ENCODE results near the gene KCNE2.

GRCh38 chr21:34348890-34349519 is 14.8 kb upstream of the KCNE2 start:
- TF ChIP-seq, protein P1, sequence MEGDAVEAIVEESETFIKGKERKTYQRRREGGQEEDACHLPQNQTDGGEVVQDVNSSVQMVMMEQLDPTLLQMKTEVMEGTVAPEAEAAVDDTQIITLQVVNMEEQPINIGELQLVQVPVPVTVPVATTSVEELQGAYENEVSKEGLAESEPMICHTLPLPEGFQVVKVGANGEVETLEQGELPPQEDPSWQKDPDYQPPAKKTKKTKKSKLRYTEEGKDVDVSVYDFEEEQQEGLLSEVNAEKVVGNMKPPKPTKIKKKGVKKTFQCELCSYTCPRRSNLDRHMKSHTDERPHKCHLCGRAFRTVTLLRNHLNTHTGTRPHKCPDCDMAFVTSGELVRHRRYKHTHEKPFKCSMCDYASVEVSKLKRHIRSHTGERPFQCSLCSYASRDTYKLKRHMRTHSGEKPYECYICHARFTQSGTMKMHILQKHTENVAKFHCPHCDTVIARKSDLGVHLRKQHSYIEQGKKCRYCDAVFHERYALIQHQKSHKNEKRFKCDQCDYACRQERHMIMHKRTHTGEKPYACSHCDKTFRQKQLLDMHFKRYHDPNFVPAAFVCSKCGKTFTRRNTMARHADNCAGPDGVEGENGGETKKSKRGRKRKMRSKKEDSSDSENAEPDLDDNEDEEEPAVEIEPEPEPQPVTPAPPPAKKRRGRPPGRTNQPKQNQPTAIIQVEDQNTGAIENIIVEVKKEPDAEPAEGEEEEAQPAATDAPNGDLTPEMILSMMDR (IDR thresholded peaks at IDR 0.05), result no peak
- TF ChIP-seq ZFX (IDR thresholded peaks at IDR 0.05; ENCODE audit: borderline replicate concordance), result no peak
